Measurements from ENCODE around the gene COX7A2L. TPM values are rescaled to one million over a fixed set of nuclear protein-coding genes. Genes with fewer than 3 reads are reported as not detected.
A peak's percentile ranks its signal among the peaks of the same experiment; 100 is the strongest.

Gene COX7A2L
- polyA plus RNA-seq, 1 of the 3 experiments (the other 2 are of a cell fraction), result 77.6 TPM

DNA sequence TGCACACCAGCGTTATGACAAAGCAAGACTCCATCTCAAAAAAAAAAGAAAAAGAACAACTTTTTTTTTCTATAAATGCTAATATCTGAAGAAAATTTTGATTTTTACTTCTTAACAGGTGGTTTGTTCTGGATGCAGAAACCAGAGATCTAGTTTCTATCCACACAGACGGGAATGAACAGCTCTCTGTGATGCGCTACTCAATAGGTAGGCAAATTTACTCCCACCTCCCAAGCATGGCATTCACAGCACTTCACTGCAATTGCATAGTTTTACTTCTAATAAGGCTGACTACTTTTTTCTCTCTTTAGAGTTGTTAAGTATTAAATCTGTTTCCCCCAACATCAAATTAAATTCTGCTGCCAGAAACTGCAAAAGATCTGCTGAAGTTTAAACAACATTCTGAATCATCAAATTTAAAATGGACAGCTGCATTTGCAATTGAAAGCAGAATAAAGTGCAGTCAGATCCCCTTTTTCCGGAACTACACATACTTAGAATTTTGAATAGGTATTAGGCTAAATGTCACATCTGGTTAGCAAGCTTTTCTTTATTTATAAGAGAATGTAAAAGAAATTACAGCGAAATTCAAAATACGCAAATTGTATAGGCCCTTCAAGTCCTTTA, 45.1 kb downstream of the COX7A2L start:
- H3F3A ChIP-seq (replicated peaks; ENCODE audit: insufficient read depth), result peaks cover 27% of the 10 kb centered on the region
- no peak overlapping the region for H3K4me3 ChIP-seq (ENCODE audit: low read depth in 2 of 2, low read length in 1 of 2)
- no peaks in the 10 kb centered on the region for H3K27me3 ChIP-seq (ENCODE audit: insufficient read depth)
- H3K36me3 ChIP-seq (replicated peaks in 1 of 2; ENCODE audit: control insufficient read depth in 1 of 2, insufficient read depth in 2 of 2, low read length in 1 of 2), result peaks cover 55 to 57% of the 10 kb centered on the region in 2 experiments
- ChIA-PET CTCF (interaction anchor here (0.6 to 2.3 kb wide), 8 partner anchors 12 to 240 kb away, joined by 3 to 10 read pairs (median 3); no protein-coding TSS in a partner anchor), POLR2A (no interaction called here)
- TF ChIP-seq, protein P1, sequence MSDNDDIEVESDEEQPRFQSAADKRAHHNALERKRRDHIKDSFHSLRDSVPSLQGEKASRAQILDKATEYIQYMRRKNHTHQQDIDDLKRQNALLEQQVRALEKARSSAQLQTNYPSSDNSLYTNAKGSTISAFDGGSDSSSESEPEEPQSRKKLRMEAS (IDR thresholded peaks at IDR 0.05; ENCODE audit: low read depth), result no peak
- no peak for TF ChIP-seq RFX5 (IDR thresholded peaks at IDR 0.05; ENCODE audit: low read length)
- TF ChIP-seq CHD2 (IDR thresholded peaks at IDR 0.05; ENCODE audit: low read length, partially characterized antibody), result no peak
- TF ChIP-seq GATA2 (CRISPR knock-in tag; IDR thresholded peaks at IDR 0.05), result no peak
- no peak for TF ChIP-seq FOXM1 (IDR thresholded peaks at IDR 0.05; ENCODE audit: low read depth)
- no peak for TF ChIP-seq POLR2AphosphoS5 (IDR thresholded peaks at IDR 0.05; ENCODE audit: low read depth, low read length)
- no peak for TF ChIP-seq JUND (IDR thresholded peaks at IDR 0.05)
- TF ChIP-seq, protein P2, sequence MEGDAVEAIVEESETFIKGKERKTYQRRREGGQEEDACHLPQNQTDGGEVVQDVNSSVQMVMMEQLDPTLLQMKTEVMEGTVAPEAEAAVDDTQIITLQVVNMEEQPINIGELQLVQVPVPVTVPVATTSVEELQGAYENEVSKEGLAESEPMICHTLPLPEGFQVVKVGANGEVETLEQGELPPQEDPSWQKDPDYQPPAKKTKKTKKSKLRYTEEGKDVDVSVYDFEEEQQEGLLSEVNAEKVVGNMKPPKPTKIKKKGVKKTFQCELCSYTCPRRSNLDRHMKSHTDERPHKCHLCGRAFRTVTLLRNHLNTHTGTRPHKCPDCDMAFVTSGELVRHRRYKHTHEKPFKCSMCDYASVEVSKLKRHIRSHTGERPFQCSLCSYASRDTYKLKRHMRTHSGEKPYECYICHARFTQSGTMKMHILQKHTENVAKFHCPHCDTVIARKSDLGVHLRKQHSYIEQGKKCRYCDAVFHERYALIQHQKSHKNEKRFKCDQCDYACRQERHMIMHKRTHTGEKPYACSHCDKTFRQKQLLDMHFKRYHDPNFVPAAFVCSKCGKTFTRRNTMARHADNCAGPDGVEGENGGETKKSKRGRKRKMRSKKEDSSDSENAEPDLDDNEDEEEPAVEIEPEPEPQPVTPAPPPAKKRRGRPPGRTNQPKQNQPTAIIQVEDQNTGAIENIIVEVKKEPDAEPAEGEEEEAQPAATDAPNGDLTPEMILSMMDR (IDR thresholded peaks at IDR 0.05), result no peak
- TF ChIP-seq, protein P3, sequence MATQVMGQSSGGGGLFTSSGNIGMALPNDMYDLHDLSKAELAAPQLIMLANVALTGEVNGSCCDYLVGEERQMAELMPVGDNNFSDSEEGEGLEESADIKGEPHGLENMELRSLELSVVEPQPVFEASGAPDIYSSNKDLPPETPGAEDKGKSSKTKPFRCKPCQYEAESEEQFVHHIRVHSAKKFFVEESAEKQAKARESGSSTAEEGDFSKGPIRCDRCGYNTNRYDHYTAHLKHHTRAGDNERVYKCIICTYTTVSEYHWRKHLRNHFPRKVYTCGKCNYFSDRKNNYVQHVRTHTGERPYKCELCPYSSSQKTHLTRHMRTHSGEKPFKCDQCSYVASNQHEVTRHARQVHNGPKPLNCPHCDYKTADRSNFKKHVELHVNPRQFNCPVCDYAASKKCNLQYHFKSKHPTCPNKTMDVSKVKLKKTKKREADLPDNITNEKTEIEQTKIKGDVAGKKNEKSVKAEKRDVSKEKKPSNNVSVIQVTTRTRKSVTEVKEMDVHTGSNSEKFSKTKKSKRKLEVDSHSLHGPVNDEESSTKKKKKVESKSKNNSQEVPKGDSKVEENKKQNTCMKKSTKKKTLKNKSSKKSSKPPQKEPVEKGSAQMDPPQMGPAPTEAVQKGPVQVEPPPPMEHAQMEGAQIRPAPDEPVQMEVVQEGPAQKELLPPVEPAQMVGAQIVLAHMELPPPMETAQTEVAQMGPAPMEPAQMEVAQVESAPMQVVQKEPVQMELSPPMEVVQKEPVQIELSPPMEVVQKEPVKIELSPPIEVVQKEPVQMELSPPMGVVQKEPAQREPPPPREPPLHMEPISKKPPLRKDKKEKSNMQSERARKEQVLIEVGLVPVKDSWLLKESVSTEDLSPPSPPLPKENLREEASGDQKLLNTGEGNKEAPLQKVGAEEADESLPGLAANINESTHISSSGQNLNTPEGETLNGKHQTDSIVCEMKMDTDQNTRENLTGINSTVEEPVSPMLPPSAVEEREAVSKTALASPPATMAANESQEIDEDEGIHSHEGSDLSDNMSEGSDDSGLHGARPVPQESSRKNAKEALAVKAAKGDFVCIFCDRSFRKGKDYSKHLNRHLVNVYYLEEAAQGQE (IDR thresholded peaks at IDR 0.05; ENCODE audit: low read depth, low read length), result no peak
- TF ChIP-seq NRF1 (IDR thresholded peaks at IDR 0.05; ENCODE audit: low read depth, low read length), result no peak
- TF ChIP-seq, protein P4, sequence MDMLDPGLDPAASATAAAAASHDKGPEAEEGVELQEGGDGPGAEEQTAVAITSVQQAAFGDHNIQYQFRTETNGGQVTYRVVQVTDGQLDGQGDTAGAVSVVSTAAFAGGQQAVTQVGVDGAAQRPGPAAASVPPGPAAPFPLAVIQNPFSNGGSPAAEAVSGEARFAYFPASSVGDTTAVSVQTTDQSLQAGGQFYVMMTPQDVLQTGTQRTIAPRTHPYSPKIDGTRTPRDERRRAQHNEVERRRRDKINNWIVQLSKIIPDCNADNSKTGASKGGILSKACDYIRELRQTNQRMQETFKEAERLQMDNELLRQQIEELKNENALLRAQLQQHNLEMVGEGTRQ (IDR thresholded peaks at IDR 0.05; ENCODE audit: borderline replicate concordance, low read depth, low read length), result no peak
- no peak for TF ChIP-seq FOSL2 (IDR thresholded peaks at IDR 0.05; ENCODE audit: borderline replicate concordance, low read depth)
- TF ChIP-seq MXI1 (IDR thresholded peaks at IDR 0.05; ENCODE audit: low read depth, low read length), result no peak
- no peak for TF ChIP-seq FOXJ3 (CRISPR knock-in tag; IDR thresholded peaks at IDR 0.05)
- WGBS (ENCODE audit: low lambda C conversion rate), result 97% methylated on average over 6 of the region's 6 CpGs
- no peaks in the 10 kb centered on the region for H3K9me3 ChIP-seq
- peak overlapping the region in 1 of 2 experiments; percentile 89; a peak in 2 of 4 replicates for H3K27ac ChIP-seq (ENCODE audit: low read depth in 2 of 2, low read length in 1 of 2)
- DNase-seq, result no peak
- peaks cover 0 to 27% of the 10 kb centered on the region in 2 experiments; a peak in 1 of 4 replicates for H3K4me1 ChIP-seq (ENCODE audit: control insufficient read depth in 1 of 2, insufficient read depth in 2 of 2, low read depth in 1 of 2, low read length in 1 of 2)
- H4K20me1 ChIP-seq (ENCODE audit: insufficient read depth), result no peaks in the 10 kb centered on the region
- peak overlapping the region; percentile 33 for H3K9ac ChIP-seq
- no peak overlapping the region for H3K4me2 ChIP-seq
- no peaks in the 10 kb centered on the region for H3K9me2 ChIP-seq
- H2AFZ ChIP-seq (ENCODE audit: low read depth), result no peak overlapping the region
- no peaks in the 10 kb centered on the region for H3K79me2 ChIP-seq (ENCODE audit: insufficient read depth)
